Heart left ventricle (tissue), 13 donors: ENCODE data around the gene STRIT1.

Experiments used
- CTCF ChIP-seq, 12 donors: fragments of 200-600 bp; sonication (generic) in 4 of 12; IDR thresholded peaks; one replicate each; pipeline versions ENCODE4 v1.5.0 to v1.8.0; 2018 to 2022; ENCODE audit warnings: antibody characterized with exemption in 12 of 12, mild to moderate bottlenecking in 5 of 12
- POLR2A ChIP-seq, 2 donors: fragments of 450-650 bp; IDR thresholded peaks; one replicate each; pipeline ENCODE4 v1.6.1; 2017; ENCODE audit warnings: antibody characterized with exemption in 2 of 2, mild to moderate bottlenecking in 2 of 2, moderate library complexity in 2 of 2
- donor health status: ischemic (EF 13 %, LVEDD 7.1; RV severe dilation, severe dysfunction).
- donor health status: DM: no; HTN: yes; CAD: no.
- donor health status: DM: no; HTN: no; CAD: no.
- donor health status: ischemic (EF 25% LVEDD 6.9; RV normal size, moderate dysfunction).
- donor health status: ischemic (EF 25% LVEDD 5.7; RV mildly dilated, moderate dysfunction).
- donor health status: ischemic (EF 35%, LVEDD 5.7; RV mildly dilated, moderate dysfunction).
- donor health status: nonischemic (EF 11% LVEDD 7.7; RV severe dilation, severe dysfunction).
- donor health status: DM: yes; HTN: yes; CAD: no.
- donor health status: PGD.
- donor health status: ischemic (EF 29% LVEDD 5.4; RV normal size, mild dysfunction).
- donor health status: nonischemic (EF 23%, LVEDD 6.1; RV moderate dilation, normal function).

DNA sequence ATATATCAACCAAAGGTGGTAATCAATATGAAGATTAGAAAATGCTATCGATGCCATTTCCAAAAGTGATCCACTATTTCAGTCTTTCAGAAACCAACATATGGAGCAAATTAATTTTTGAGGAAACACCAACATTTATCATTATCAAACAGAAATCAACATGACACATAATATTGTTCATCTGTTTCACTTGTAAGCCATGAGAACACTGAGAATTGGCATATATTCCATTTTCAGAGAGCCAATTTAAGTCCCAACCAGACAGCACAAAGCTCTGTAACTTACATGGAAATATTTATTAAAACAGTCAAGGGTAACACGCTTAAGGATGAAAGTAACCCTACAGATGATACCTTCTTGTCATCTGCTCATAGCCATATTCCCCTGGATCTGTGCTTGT is 37.6 kb upstream of the STRIT1 start:
- TF ChIP-seq CTCF (IDR thresholded peaks at IDR 0.05) (no peak), POLR2A (IDR thresholded peaks at IDR 0.05) (no peak)
